HL-60 (cell line): ENCODE data around the gene SH3BGRL3.

Experiments
- DNase-seq, 2 experiments: peaks; one replicate each; pipeline ENCODE4 v3.0.0-alpha.2; 2010 to 2020; ENCODE audit warnings: low read depth in 1 of 2, low spot score in 1 of 2
- H3K27ac ChIP-seq: fragments of 250-450 bp; sonication (Bioruptor Pico); replicated peaks from 2 replicates; pipeline ENCODE4 v1.5.1; 2020; ENCODE audit warnings: mild to moderate bottlenecking, moderate library complexity
- H3K27me3 ChIP-seq: fragments of 250-450 bp; sonication (Bioruptor Pico); 2 replicates; pipeline ENCODE4 v1.5.1; 2021; ENCODE audit warnings: mild to moderate bottlenecking, moderate library complexity; ENCODE audit not compliant: insufficient read depth, poor library complexity, severe bottlenecking
- H3K4me3 ChIP-seq: replicated peaks from 2 replicates; pipeline ENCODE4 v1.5.1; 2011; ENCODE audit warnings: mild to moderate bottlenecking, control low read depth, low read length; ENCODE audit not compliant: insufficient read depth
- CTCF ChIP-seq: IDR thresholded peaks from one replicate; pipeline ENCODE4 v1.5.1; 2011; ENCODE audit warnings: low read length, control low read depth, inconsistent platforms; ENCODE audit not compliant: insufficient read depth
- GABPA ChIP-seq: IDR thresholded peaks from 2 replicates; pipeline ENCODE4 v1.6.1; 2012; ENCODE audit warnings: low read depth
- POLR2AphosphoS5 ChIP-seq: IDR thresholded peaks from 2 replicates; pipeline ENCODE4 v1.6.1; 2012; ENCODE audit warnings: low read depth
- SPI1 ChIP-seq: IDR thresholded peaks from 2 replicates; pipeline ENCODE4 v1.6.1; 2012; ENCODE audit warnings: low read depth, mild to moderate bottlenecking, borderline replicate concordance
- TF ChIP-seq, protein P1 (sequence below): IDR thresholded peaks from 2 replicates; pipeline ENCODE4 v1.6.1; 2012; ENCODE audit warnings: low read depth; ENCODE audit not compliant: insufficient replicate concordance

Gene SH3BGRL3

GRCh38 chr1:26297057-26297790 lies 17.3 kb downstream of the SH3BGRL3 start:
- H3K27ac ChIP-seq: no peak overlapping the region
- DNase-seq: no peak
- no peaks in the 10 kb centered on the region for H3K27me3 ChIP-seq
- H3K4me3 ChIP-seq: no peak overlapping the region
- TF ChIP-seq CTCF (no peak), SPI1 (no peak), GABPA (no peak), POLR2AphosphoS5 (no peak)
- TF ChIP-seq, protein P1, sequence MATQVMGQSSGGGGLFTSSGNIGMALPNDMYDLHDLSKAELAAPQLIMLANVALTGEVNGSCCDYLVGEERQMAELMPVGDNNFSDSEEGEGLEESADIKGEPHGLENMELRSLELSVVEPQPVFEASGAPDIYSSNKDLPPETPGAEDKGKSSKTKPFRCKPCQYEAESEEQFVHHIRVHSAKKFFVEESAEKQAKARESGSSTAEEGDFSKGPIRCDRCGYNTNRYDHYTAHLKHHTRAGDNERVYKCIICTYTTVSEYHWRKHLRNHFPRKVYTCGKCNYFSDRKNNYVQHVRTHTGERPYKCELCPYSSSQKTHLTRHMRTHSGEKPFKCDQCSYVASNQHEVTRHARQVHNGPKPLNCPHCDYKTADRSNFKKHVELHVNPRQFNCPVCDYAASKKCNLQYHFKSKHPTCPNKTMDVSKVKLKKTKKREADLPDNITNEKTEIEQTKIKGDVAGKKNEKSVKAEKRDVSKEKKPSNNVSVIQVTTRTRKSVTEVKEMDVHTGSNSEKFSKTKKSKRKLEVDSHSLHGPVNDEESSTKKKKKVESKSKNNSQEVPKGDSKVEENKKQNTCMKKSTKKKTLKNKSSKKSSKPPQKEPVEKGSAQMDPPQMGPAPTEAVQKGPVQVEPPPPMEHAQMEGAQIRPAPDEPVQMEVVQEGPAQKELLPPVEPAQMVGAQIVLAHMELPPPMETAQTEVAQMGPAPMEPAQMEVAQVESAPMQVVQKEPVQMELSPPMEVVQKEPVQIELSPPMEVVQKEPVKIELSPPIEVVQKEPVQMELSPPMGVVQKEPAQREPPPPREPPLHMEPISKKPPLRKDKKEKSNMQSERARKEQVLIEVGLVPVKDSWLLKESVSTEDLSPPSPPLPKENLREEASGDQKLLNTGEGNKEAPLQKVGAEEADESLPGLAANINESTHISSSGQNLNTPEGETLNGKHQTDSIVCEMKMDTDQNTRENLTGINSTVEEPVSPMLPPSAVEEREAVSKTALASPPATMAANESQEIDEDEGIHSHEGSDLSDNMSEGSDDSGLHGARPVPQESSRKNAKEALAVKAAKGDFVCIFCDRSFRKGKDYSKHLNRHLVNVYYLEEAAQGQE: no peak

DNA sequence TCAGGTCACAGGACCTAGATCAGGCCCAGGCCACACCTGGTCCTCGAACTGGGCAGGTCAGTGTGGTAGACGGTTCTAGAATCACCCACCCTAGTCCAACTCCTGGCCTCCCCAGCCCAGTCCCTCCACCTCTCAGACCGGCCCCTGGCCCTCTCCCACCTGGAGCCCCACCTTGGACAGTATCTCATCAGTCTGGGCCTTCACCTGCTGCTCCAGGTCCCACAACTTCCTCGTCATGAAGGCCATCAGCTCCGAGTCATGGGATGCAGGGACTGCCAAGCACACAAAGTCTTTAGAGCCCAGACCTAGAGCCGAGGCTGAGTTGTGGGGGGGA lies 17.9 kb downstream of the SH3BGRL3 start:
- TF ChIP-seq POLR2AphosphoS5 (no peak), GABPA (no peak), CTCF (no peak), SPI1 (no peak)
- TF ChIP-seq, protein P1: no peak
- Histone ChIP-seq H3K27ac (no peak overlapping the region), H3K27me3 (no peaks in the 10 kb centered on the region), H3K4me3 (no peak overlapping the region)
- DNase-seq: no peak

- no peak overlapping the region for H3K27ac ChIP-seq
- no peaks in the 10 kb centered on the region for H3K27me3 ChIP-seq
- no peak for DNase-seq
- H3K4me3 ChIP-seq: no peak overlapping the region
- TF ChIP-seq SPI1: no peak
- no peak for TF ChIP-seq CTCF
Observed at GRCh38 chr1:26300578-26301275, 20.8 kb downstream of the SH3BGRL3 start.
